Measurements from ENCODE around the gene BORCS5.
"Not testable (repeated sequence)": the region's sequence is repeated elsewhere in the genome, so short reads cannot be mapped to it uniquely, and the experiment has no call there.

The BORCS5 gene

GRCh38 chr12:12396694-12397093 lies 39.8 kb downstream of the BORCS5 start:
- no peak for DNase-seq

- DNase-seq = no peak
Measured at GRCh38 chr12:12397184-12397583, 40.3 kb downstream of the BORCS5 start.

DNA sequence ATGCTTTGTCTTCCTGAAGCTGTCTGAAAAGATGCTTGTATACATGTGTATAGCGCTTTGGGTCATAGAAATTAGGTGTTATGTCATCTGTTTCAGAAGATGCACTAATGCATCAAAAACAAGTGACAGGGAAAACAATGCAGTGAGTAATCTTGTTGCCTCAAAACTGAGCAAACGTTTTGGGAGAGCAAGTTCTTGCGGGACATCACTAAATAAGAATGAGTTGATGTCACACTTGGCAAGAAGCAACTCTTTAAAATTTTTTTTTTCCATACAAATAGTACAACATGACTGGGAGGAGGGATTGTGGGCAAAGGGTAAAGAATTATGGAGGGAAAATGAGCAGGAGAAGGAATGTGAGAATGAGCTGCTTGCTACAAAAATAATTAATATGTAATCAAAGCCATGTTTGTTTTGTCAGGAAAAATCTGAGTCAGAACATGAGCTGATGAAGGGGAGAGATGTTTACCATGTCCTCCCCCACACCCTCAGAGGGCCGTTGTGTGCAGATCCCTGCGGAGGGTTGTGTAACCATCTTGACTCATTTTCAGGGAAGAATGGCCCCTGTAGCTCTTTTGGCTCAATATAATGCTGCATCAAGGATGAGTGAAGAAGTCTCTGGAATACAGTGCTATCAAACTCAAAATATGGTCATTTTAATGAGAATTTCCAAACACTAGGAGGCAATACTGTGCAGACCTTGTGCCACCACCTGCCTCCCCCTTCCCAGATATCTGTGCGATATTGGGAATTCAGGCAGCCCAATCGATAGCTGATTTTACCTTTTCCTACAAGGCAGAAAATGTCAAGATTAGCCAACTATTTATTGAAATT lies 41.4 kb downstream of the BORCS5 start:
- DNase-seq = no peak

- no peak for DNase-seq
Measured at GRCh38 chr12:12399161-12399560, 42.3 kb downstream of the BORCS5 start.

- DNase-seq = no peak
Measured at GRCh38 chr12:12399776-12400305, 43.0 kb downstream of the BORCS5 start.

DNA sequence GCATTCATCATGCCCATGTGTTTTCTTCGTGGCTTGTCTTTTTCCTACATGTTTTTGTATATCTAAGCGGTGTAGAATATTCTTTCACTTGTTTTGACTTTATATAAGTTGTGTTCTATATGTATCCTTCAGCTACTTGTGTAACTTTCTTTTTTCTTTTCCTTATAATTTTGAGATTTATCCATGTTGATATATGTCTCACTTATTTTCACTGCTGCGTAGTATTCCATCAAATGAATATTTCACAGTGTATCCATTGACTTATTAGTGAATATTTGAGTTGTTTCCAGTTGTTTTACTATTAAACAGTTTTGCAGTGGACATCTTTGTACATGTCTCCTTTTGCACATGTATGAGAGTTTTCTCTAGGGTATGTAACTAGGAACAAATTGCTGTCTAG lies 43.9 kb downstream of the BORCS5 start:
- no peak for DNase-seq

GRCh38 chr12:12403264-12404248 lies 46.7 kb downstream of the BORCS5 start:
- DNase-seq = no peak

DNA sequence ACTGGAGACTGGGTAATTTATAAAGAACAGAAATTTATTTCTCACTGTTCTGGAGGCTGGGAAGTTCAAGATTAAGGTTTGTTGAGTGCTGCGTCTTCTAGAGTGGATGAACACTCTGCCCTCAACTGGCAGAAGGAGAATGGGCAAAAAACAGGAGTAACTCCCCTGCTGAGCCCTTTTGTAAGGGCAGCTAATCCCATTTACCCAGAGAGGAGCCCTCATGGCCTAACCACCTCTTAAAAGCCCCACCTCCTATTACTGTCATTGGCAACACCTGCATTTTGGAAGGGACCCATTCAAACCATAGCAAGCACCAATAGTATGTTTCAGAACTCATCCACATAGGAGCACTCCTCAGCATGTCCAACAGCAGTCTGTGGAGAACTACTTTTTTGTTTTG lies 47.4 kb downstream of the BORCS5 start:
- DNase-seq = no peak

DNA sequence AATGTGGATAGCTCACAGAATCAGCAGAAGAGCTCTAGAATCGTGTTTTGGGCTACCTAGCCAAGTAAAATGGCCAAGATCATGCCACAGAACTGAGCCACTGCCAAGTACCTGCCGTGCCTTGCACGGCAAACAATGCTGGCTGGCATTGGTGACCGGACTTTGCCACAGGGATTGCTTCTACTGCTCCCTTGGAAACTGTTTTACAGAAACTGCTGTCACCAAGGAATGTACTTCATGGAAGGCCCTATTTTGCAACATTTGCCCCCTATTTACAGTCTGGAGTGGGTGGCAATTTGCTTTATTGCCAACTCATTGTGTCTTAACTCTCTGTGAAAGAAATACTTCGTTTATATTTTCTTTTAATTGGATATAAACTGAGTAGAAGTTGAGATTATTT lies 49.0 kb downstream of the BORCS5 start:
- no peak for DNase-seq

DNA sequence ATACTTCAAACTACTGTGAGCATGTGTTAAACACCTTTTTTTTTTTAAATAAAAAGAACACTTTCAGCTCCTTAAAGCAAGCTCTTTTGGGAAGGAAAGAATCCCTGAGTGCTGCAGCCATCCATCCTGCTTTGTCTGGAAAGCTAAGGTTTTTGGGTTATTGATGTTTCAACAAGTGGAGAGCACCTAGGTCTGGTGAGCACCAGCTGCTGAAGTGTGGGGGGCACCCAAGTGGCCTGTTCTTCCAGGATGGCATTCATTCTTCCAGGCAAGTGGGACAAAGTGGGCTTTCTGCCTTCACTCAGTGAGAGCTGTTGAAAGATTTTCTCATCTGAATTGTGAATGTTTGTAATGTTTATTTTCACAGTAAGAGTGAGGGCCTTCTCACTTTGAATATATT lies 49.9 kb downstream of the BORCS5 start:
- DNase-seq = no peak

GRCh38 chr12:12408265-12408690 lies 51.4 kb downstream of the BORCS5 start:
- DNase-seq = no peak

GRCh38 chr12:12409337-12409736 lies 52.5 kb downstream of the BORCS5 start:
- DNase-seq = not testable (repeated sequence)

DNA sequence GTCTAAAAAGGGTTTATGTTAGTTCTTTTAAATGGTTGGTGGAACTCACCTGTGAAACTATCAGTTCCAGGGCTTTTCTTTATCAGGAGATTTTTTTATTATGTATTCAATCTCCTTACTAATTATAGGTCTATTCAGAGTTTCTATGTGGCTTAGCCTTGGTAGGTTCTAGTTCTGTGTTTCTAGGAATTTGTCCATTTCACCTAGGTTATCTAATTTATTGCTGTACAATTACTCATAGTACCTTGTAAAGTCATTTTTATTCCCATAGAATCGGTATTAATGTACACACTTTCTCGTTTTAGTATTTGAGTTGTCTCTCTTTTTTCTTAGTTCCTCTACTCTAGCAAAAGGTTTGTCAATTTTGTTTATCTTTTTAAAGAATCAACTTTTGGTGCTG lies 59.0 kb downstream of the BORCS5 start:
- no peak for DNase-seq

GRCh38 chr12:12419165-12419564 lies 62.3 kb downstream of the BORCS5 start:
- not testable (repeated sequence) for DNase-seq

DNA sequence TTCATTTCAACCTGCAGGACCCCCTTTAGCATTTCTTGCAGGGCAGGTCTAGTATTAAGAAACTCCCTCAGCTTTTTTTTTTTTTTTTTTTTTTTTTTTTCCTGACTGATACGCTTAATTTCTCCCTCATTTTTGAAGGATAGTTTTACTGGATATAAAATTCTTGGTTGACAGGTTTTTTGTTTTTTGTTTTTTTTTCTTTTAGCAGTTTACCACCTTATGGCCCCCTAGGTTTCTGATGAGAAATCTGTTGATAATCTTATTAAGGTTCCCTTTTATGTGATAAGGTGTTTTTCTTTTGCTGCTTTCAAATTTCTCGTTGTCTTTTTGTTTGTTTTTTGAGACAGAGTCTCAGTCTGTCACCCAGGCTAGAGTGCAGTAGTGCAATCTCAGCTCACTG lies 66.5 kb downstream of the BORCS5 start:
- DNase-seq = no peak

DNA sequence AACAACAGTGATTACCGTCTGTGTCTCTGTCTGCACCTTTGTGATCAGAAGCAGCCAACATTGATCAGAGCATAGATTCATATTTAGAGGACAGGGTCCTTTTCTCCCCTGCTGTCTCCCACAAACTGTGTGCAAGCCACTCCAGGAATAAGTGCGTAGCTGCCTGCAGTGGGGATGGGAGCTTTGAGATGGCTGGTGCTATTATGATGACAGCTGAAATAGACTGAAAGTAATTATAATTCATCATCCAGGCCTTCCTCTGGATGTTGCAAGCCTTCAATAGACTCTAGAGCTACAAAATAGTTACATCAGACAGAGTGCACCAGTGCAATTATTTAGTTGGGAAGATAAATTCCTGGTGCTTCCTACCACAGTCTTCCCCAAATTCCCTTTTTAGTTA lies 68.1 kb downstream of the BORCS5 start:
- DNase-seq = no peak

- no peak for DNase-seq
Measured at GRCh38 chr12:12425616-12426015, 68.7 kb downstream of the BORCS5 start.

- DNase-seq = no peak
Measured at GRCh38 chr12:12427568-12427967, 70.7 kb downstream of the BORCS5 start.

DNA sequence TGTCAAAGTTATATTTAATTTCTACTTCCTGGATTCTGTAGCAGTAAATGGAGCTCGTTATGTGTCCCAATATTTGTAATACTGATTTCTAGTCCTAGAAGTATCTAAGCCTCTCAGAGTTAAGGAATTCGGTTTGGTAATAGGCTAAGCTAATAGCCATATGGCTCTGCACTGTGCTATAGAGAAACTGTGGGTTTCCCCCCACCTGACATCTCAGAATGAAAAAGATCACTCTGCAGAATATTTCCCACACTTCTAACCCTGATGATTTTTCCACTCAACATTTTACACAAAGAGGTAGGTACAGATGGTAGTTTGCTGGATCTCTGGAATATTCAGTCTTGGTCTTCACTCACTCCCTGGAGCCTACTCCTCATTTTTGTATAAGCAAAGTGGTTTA lies 71.2 kb downstream of the BORCS5 start:
- DNase-seq = no peak

DNA sequence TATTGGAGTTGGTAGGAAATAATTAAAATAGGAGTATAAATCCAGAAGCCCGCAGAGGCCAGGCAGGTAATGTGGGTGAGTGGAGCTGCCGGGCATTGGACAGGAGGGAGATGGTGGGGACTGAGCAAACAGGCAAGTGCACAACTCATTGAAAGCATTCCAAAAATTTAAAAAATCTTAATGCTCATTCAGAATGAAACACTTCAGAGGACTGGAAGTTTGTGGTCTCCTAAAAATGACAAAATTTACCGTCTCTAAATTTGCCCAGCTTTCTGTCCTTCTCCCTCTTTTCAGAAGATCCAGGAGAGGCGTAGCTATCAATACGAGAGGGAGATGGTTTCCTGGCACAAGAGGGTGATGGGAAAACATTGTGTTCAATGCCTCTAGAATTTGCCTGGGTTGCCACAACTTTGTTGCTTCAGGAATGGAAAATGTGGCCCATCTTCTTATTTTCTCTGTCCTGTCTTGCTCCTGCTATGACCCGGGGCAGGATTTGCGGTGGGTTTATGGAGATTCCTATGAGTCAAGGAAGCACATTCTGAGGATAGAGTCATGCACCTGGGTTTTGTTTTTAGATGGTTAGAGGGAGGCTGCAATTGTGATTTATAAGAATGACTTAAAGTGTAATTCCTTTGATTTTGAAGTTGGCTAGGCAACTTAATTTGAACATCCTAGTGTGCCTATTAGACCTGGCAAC lies 72.2 kb downstream of the BORCS5 start:
- DNase-seq = no peak

- DNase-seq = no peak
Measured at GRCh38 chr12:12432364-12432763, 75.5 kb downstream of the BORCS5 start.

DNA sequence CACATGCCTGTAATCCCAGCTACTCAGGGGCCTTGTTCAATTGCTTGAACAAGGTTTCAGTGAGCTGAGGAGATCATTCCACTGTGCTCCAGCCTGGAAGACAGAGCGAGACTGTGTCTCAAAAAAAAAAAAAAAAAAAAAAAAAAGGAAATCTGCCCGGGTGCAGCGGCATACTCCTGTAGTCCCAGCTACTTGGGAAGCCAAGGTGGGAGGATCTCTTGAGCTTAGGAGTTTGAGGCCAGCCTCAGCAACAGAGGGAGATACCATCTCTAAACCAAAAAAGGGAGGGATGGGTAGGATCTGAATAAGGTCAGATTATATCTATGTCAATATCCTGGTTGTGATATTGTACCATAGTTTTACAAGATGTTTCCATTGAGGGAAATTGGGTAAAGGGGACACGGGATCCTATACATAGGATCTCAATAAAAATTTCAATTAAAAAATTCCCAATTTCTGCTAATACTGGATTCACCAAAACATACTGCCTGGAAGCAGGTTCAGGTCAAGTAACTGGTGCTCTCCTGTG lies 76.4 kb downstream of the BORCS5 start:
- no peak for DNase-seq
